Neural progenitor cell (in vitro differentiated cells): ENCODE results near the gene CCR6.

Experiments used
- EZH2 ChIP-seq: fragments of 200-600 bp; sonication (generic); IDR thresholded peaks from 2 replicates; pipeline ENCODE4 v1.6.1; 2017; ENCODE audit warnings: antibody characterized with exemption, mild to moderate bottlenecking, moderate library complexity
- EZH2phosphoT487 ChIP-seq: fragments of 200-600 bp; sonication (generic); IDR thresholded peaks from 2 replicates; pipeline ENCODE4 v1.6.1; 2017; ENCODE audit warnings: antibody characterized with exemption
- TF ChIP-seq, protein P1 (sequence below): fragments of 200-600 bp; sonication (generic); IDR thresholded peaks from 2 replicates; pipeline ENCODE4 v1.5.1; 2017; ENCODE audit warnings: antibody characterized with exemption, mild to moderate bottlenecking

GRCh38 chr6:167111597-167111996 lies 11.3 kb upstream of the CCR6 start:
- TF ChIP-seq, protein P1, sequence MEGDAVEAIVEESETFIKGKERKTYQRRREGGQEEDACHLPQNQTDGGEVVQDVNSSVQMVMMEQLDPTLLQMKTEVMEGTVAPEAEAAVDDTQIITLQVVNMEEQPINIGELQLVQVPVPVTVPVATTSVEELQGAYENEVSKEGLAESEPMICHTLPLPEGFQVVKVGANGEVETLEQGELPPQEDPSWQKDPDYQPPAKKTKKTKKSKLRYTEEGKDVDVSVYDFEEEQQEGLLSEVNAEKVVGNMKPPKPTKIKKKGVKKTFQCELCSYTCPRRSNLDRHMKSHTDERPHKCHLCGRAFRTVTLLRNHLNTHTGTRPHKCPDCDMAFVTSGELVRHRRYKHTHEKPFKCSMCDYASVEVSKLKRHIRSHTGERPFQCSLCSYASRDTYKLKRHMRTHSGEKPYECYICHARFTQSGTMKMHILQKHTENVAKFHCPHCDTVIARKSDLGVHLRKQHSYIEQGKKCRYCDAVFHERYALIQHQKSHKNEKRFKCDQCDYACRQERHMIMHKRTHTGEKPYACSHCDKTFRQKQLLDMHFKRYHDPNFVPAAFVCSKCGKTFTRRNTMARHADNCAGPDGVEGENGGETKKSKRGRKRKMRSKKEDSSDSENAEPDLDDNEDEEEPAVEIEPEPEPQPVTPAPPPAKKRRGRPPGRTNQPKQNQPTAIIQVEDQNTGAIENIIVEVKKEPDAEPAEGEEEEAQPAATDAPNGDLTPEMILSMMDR, result no peak
- TF ChIP-seq EZH2 (no peak), EZH2phosphoT487 (no peak)
